Measurements from ENCODE around the gene SEPTIN8.

DNA sequence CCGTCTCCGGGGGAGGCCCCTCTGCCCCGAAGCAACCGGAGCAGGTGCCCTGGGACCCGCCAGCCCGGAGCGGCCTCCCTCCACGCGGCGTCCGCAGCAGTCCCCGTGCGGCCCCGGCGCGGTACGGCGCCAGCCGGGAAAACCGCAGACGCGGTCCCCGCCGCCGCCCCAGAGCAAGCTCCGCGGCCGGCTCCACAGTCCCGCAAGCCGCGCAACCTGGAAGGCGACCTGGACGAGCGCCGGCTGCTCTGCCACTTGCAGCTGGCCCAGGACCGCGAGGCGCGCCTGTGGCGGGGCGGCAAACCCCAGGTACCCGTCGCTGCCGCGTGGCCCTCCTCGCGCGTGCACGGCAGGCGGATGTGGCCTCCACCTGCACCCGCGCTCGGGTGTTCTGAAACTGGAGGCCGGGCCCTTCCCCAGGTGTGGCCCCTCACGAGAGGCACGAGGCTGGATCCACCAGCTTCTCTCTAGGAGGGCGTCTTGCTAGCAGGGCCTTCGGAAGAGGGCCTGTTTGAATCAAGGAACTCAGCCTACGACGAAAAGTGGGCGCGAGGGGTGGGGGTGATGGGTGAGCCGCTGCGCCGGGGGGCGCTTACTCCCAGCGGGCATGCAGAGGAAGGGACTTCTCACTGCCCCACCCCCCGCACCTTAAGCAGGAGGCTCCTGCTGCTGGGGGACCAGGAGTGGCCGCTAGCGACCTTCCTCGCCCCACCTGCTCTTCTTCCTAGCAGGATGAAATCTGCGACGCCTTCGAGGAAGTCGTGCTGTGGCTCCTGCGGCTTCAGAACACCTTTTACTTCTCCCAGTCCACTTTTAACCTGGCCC, 29.2 kb downstream of the SEPTIN8 start:
- TF ChIP-seq, protein P1, sequence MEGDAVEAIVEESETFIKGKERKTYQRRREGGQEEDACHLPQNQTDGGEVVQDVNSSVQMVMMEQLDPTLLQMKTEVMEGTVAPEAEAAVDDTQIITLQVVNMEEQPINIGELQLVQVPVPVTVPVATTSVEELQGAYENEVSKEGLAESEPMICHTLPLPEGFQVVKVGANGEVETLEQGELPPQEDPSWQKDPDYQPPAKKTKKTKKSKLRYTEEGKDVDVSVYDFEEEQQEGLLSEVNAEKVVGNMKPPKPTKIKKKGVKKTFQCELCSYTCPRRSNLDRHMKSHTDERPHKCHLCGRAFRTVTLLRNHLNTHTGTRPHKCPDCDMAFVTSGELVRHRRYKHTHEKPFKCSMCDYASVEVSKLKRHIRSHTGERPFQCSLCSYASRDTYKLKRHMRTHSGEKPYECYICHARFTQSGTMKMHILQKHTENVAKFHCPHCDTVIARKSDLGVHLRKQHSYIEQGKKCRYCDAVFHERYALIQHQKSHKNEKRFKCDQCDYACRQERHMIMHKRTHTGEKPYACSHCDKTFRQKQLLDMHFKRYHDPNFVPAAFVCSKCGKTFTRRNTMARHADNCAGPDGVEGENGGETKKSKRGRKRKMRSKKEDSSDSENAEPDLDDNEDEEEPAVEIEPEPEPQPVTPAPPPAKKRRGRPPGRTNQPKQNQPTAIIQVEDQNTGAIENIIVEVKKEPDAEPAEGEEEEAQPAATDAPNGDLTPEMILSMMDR (conservative IDR thresholded peaks at IDR 0.05; ENCODE audit: low read length): no peak
- no peak for TF ChIP-seq EZH2phosphoT487 (IDR thresholded peaks at IDR 0.05; ENCODE audit: borderline replicate concordance, low read depth, low read length)
